Esophagus muscularis mucosa (tissue), 4 donors: Measurements from ENCODE around the gene LTA. TPM values are rescaled to one million over a fixed set of nuclear protein-coding genes. Genes with fewer than 3 reads are reported as not detected.
A peak's percentile ranks its signal among the peaks of the same experiment; 100 is the strongest.

Source experiments
- DNase-seq: peaks from one replicate; pipeline ENCODE4 v3.0.0-alpha.2; 2017; ENCODE audit errors: extremely low spot score
- H3K27ac ChIP-seq, 4 donors: fragments of 200-600 bp; sonication (generic); replicated peaks in 1 of 4; 1 replicate in 3 of 4; 2 replicates in 1 of 4; pipeline ENCODE4 v1.5.1; 2016 to 2019; ENCODE audit warnings: mild to moderate bottlenecking in 1 of 4
- H3K27me3 ChIP-seq, 4 donors: fragments of 200-600 bp; sonication (generic); one replicate each; pipeline versions ENCODE4 v1.5.1 to v1.6.0; 2016 to 2019
- H3K36me3 ChIP-seq, 4 donors: fragments of 200-600 bp; sonication (generic); one replicate each; pipeline ENCODE4 v1.5.1; 2016 to 2019
- H3K4me1 ChIP-seq, 4 donors: fragments of 200-600 bp; sonication (generic); one replicate each; pipeline ENCODE4 v1.5.1; 2016 to 2019
- H3K4me3 ChIP-seq, 4 donors: fragments of 200-600 bp; sonication (generic); 1 replicate in 2 of 4; 2 replicates in 2 of 4; pipeline ENCODE4 v1.5.1; 2016 to 2019; ENCODE audit warnings: mild to moderate bottlenecking in 4 of 4, moderate library complexity in 1 of 4
- H3K9me3 ChIP-seq, 4 donors: fragments of 200-600 bp; sonication (generic); 1 replicate in 3 of 4; 2 replicates in 1 of 4; pipeline ENCODE4 v1.5.1; 2016 to 2019
- EP300 ChIP-seq: sonication (generic); formaldehyde crosslinking; IDR thresholded peaks from one replicate; pipeline ENCODE4 v1.6.1; 2017; ENCODE audit warnings: antibody characterized with exemption
- POLR2A ChIP-seq: fragments of 450-650 bp; IDR thresholded peaks from one replicate; pipeline ENCODE4 v1.6.1; 2017; ENCODE audit warnings: antibody characterized with exemption, moderate library complexity, mild to moderate bottlenecking, low read depth
- POLR2AphosphoS5 ChIP-seq, 2 donors: sonication (generic); formaldehyde crosslinking; IDR thresholded peaks; one replicate each; pipeline ENCODE4 v1.6.1; 2017; ENCODE audit warnings: antibody characterized with exemption in 2 of 2
- WGBS: methylation state at CpG from one replicate; pipeline ENCODE4 v1.1.5; 2018; 5-methylcytosine and 5-hydroxymethylcytosine counted together
- intact Hi-C: fragments of 100-400 bp; cut with DNase I; formaldehyde crosslinking; loops from one replicate; pipeline ENCODE4 v1.15.1; 2023
- total RNA-seq, 4 donors: library from RNA; depleted of rRNA; stranded (reverse); fragments of >200 nt; gene quantifications; one replicate each; pipeline versions ENCODE4 v1.1.0 to v1.2.1, GENCODE V29; 2016
- TF ChIP-seq, protein P1 (sequence below), 3 experiments: fragments of 200-600 bp in 2 of 3; fragments of 450-650 bp in 1 of 3; sonication (generic) in 2 of 3; IDR thresholded peaks; one replicate each; pipeline ENCODE4 v1.5.1; 2017 to 2019; ENCODE audit warnings: antibody characterized with exemption in 3 of 3, mild to moderate bottlenecking in 2 of 3, moderate library complexity in 1 of 3

LTA gene
- total RNA-seq, 4 donors from 2014 or later, result not detected

DNA sequence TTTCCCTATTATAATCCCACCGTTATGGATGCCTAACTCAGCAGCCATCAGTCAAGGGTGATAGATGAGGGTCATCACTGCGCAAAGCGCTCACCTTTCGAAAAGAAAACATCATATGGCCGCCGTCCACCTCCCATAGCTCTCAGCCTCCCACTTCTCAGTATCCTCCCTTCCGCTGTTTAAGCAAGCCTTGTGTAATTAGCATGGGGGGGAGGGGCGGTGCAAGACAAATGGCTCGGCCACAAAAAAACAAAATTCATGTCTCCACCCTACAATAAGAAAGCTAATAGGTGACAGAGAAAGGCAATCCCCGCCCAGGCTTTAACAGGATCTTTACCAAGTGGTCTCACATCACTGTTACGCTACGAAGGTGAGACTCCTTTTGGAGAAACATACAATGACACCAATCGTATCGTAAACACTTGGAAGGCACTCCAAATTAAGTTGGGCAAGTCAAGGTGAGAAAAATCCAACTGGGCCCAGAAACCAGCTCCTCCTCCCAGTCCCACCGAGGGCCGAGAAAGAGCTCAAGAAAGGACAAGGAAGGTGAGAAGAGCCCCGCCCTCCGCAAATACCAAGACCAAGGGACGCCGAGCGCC lies 30.9 kb upstream of the LTA start:
- TF ChIP-seq, protein P1, sequence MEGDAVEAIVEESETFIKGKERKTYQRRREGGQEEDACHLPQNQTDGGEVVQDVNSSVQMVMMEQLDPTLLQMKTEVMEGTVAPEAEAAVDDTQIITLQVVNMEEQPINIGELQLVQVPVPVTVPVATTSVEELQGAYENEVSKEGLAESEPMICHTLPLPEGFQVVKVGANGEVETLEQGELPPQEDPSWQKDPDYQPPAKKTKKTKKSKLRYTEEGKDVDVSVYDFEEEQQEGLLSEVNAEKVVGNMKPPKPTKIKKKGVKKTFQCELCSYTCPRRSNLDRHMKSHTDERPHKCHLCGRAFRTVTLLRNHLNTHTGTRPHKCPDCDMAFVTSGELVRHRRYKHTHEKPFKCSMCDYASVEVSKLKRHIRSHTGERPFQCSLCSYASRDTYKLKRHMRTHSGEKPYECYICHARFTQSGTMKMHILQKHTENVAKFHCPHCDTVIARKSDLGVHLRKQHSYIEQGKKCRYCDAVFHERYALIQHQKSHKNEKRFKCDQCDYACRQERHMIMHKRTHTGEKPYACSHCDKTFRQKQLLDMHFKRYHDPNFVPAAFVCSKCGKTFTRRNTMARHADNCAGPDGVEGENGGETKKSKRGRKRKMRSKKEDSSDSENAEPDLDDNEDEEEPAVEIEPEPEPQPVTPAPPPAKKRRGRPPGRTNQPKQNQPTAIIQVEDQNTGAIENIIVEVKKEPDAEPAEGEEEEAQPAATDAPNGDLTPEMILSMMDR (IDR thresholded peaks at IDR 0.05), result no peak
- TF ChIP-seq EP300 (no peak), POLR2AphosphoS5 (IDR thresholded peaks at IDR 0.05) (no peak), POLR2A (no peak)
- Histone ChIP-seq H3K4me1 (peaks cover 37 to 63% (median 56%) of the 10 kb centered on the region in 4 donors), H3K4me3 (peak overlapping the region; percentile 63 to 82 (median 72)), H3K36me3 (peaks cover 27 to 43% (median 41%) of the 10 kb centered on the region in 4 donors), H3K27me3 (no peaks in the 10 kb centered on the region), H3K9me3 (no peaks in the 10 kb centered on the region), H3K27ac (peak overlapping the region; percentile 86 to 98 (median 90))
- intact Hi-C loops, result loop anchor here (5.0 kb wide), 1 partner anchor 44 kb away; the partner anchor contains the start of gene MICB
- 0% methylated on average over 21 of the region's 21 CpGs for WGBS
- no peak for DNase-seq

DNA sequence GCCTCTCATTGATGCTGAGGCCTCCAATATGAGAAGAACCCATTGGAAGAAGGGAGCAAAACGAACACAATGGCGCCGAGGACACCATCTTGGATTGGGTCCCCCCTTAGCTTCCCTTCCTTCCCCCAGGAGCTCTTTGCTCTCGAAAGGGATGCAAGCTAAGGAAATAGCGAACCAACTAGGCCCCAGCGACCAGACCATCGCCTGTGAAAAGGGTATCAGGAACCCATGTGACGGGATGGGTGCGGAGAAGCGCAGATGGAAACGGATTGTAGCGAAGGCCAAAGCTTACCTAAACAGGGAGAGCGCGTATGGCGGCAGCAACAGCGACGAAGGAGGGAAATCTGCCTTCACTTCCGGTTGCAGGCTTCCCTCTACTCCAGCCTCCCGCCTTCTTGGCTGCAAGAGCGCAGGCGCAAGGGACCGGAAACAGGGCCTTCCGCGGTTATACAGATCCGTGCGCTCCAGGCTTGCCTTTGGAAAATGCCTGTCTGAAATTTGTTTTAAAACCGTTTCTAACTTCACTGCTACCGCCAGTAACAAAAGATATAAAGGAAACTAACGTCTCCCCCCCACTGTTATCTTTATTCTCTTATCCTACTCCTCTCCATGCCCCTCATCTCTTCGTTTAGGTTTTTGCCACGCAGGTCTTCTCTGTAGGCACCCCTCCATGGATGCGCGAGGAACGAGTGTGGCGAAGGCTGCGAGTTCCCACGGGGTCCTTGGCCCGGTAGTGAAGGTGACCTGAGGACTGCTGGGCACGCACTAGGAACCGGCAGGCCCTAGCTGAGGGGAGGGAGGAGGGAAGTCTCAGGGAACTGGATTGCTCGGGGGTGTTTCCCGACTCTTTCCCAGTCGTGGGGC lies 30.2 kb upstream of the LTA start, which contains the start of gene DDX39B:
TSS of gene DDX39B (minus strand) at position 346 of the 864 bp plus-strand sequence. CDS start 1,471 bp downstream, outside the sequence.
- TF ChIP-seq POLR2A, result peak; percentile 60
- TF ChIP-seq POLR2AphosphoS5 (IDR thresholded peaks at IDR 0.05), result peak; percentile 91 to 95
- no peak for TF ChIP-seq EP300
- TF ChIP-seq, protein P1 (IDR thresholded peaks at IDR 0.05), result no peak
- Histone ChIP-seq H3K27ac (peak within 1 kb of the TSS; percentile 86 to 98 (median 90)), H3K9me3 (no peaks in the 10 kb centered on the region), H3K27me3 (no peaks in the 10 kb centered on the region), H3K4me1 (peaks cover 37 to 64% (median 59%) of the 10 kb centered on the region in 4 donors), H3K4me3 (peak within 1 kb of the TSS; percentile 63 to 82 (median 72)), H3K36me3 (peaks cover 20 to 36% (median 33%) of the 10 kb centered on the region in 4 donors)
- intact Hi-C loops, result loop anchor here (5.0 kb wide), 1 partner anchor 45 kb away; the partner anchor contains the start of gene MICB
- 0% methylated on average over 38 of the region's 43 CpGs for WGBS
- peak; percentile 98 for DNase-seq

DNA sequence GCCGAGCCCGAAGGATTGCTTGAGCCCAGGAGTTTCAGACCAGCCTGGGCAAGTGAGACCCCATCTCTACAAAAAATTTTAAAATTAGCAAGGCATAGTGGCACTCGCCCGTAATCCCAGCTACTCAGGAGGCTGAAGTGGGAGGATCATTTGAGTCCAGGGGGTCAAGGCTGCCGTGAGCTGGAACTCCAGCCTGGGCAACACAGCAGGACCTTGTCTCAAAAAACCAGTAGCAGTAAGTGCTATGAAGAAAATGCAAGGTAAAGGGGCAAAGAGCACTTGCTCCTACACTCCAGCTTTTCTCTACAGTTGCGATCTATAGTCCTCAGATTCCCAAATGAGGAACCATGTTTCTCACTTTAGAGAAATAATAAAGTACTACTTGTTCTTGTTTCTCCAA lies 28.4 kb upstream of the LTA start:
- peaks cover 41 to 60% (median 53%) of the 10 kb centered on the region in 4 donors for H3K4me1 ChIP-seq
- TF ChIP-seq POLR2AphosphoS5 (IDR thresholded peaks at IDR 0.05), result no peak
- H3K36me3 ChIP-seq, result peaks cover 11 to 18% (median 17%) of the 10 kb centered on the region in 4 donors
- no peak for DNase-seq
- H3K4me3 ChIP-seq, result no peak overlapping the region
- H3K27ac ChIP-seq, result peak overlapping the region in 2 of 4 donors; percentile 86 to 91
- no peaks in the 10 kb centered on the region for H3K9me3 ChIP-seq
- H3K27me3 ChIP-seq, result no peaks in the 10 kb centered on the region
- intact Hi-C loops, result loop anchor here (5.0 kb wide), 1 partner anchor 46 kb away; the partner anchor contains the start of gene MICB
- 95% methylated on average over 6 of the region's 6 CpGs for WGBS

DNA sequence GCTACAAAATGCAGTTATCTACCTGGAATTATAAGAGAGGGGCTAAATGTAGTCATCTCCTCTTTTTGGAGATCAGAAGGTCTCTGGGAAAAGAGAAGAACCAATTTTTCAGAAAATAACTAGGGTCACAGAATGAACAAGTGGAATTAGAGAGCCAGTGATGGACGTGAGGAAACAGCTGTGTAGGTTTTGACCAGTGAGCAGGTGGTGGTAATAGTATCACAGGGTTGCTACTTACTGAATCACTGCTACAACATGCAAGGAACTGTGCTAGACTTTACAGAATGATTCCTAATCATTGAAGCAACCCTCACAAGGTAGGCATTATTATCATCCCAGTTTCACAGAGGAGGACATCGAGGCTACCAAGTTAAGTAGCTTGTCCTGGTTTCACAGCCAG lies 27.4 kb upstream of the LTA start:
- no peak overlapping the region for H3K4me3 ChIP-seq
- peaks cover 4 to 17% (median 14%) of the 10 kb centered on the region in 4 donors for H3K36me3 ChIP-seq
- no peaks in the 10 kb centered on the region for H3K27me3 ChIP-seq
- H3K4me1 ChIP-seq, result peaks cover 31 to 58% (median 52%) of the 10 kb centered on the region in 4 donors
- DNase-seq, result no peak
- WGBS, result 58% methylated on average over 2 of the region's 2 CpGs
- intact Hi-C loops, result loop anchor here (5.0 kb wide), 2 partner anchors 38 to 47 kb away; partner anchors contain the start of genes LTB and MICB
- H3K27ac ChIP-seq, result no peak overlapping the region
- H3K9me3 ChIP-seq, result no peaks in the 10 kb centered on the region
- TF ChIP-seq POLR2A, result no peak
- TF ChIP-seq EP300, result no peak
- TF ChIP-seq, protein P1 (IDR thresholded peaks at IDR 0.05), result no peak
- TF ChIP-seq POLR2AphosphoS5 (IDR thresholded peaks at IDR 0.05), result no peak
